Ovary (tissue), 9 donors: Measurements from ENCODE around the gene MAG. TPM values are rescaled to one million over a fixed set of nuclear protein-coding genes. Genes with fewer than 3 reads are reported as not detected.

Source experiments
- DNase-seq, 5 donors: peaks; one replicate each; pipeline ENCODE4 v3.0.0-alpha.2; 2019 to 2020
- H3K27ac ChIP-seq, 2 donors: fragments of 200-600 bp; one replicate each; pipeline versions ENCODE4 v1.5.1 to v1.8.0; 2019 to 2022
- H3K27me3 ChIP-seq: fragments of 200-600 bp; one replicate; pipeline ENCODE4 v1.8.0; 2022
- H3K36me3 ChIP-seq: fragments of 200-600 bp; sonication (generic); one replicate; pipeline ENCODE4 v1.5.1; 2019
- H3K4me1 ChIP-seq: one replicate; pipeline ENCODE4 v1.8.1; 2013; ENCODE audit warnings: mild to moderate bottlenecking, moderate library complexity; ENCODE audit not compliant: insufficient read depth
- H3K4me3 ChIP-seq: fragments of 200-600 bp; sonication (generic); one replicate; pipeline ENCODE4 v1.5.1; 2017
- H3K9me3 ChIP-seq, 2 donors: fragments of 200-600 bp in 1 of 2; sonication (generic) in 1 of 2; one replicate each; pipeline versions ENCODE4 v1.5.1 to v1.8.1; 2013 to 2019; ENCODE audit warnings: mild to moderate bottlenecking in 1 of 2, moderate library complexity in 1 of 2
- CTCF ChIP-seq, 3 donors: fragments of 450-650 bp in 2 of 3; fragments of 200-600 bp in 1 of 3; IDR thresholded peaks; one replicate each; pipeline versions ENCODE4 v1.5.1 to v1.8.0; 2016 to 2022; ENCODE audit warnings: antibody characterized with exemption in 3 of 3, mild to moderate bottlenecking in 1 of 3
- EP300 ChIP-seq: sonication (generic); formaldehyde crosslinking; IDR thresholded peaks from one replicate; pipeline ENCODE4 v1.6.1; 2017; ENCODE audit warnings: antibody characterized with exemption
- POLR2A ChIP-seq: fragments of 450-650 bp; IDR thresholded peaks from one replicate; pipeline ENCODE4 v1.6.1; 2017; ENCODE audit warnings: antibody characterized with exemption, mild to moderate bottlenecking, moderate library complexity
- WGBS, 3 donors: extraction: QIAGEN DNeasy Blood & Tissue Kit in 1 of 3; methylation state at CpG; one replicate each; pipeline versions ENCODE4 v1.1.5 to v1.1.7; 2013 to 2017; 5-methylcytosine and 5-hydroxymethylcytosine counted together
- intact Hi-C, 4 donors: fragments of 100-400 bp; cut with DNase I; formaldehyde crosslinking; loops; one replicate each; pipeline versions ENCODE4 v1.11.0 to v1.15.1; 2022 to 2023
- polyA plus RNA-seq, 2 donors: library from polyadenylated mRNA; stranded (reverse); fragments of 200-250 nt in 1 of 2; fragments of 350-450 nt in 1 of 2; fragmentation: Illumina TruSeq in 1 of 2; extraction: RNeasy Lipid Tissue Mini Kit (QIAGEN cat#74804) in 1 of 2; gene quantifications; one replicate each; pipeline ENCODE4 v1.2.3, GENCODE V29; 2013 to 2014
- total RNA-seq, 7 donors: library from RNA; depleted of rRNA in 2 of 7; stranded (reverse); fragments of >200 nt in 2 of 7; fragmentation: NEBNext Ultra II Directional in 3 of 7; extraction: Animal tissue kit (Norgen Biotek cat#: 25700) in 3 of 7; gene quantifications; one replicate each; pipeline versions ENCODE4 v1.1.0 to v1.2.4, GENCODE V29; 2016 to 2023
- donor health status: DM: no; HTN: no; CAD: no; lungs with moderate emphysema.
- donor health status: DM: no; HTN: no; CAD: no.
- donor health status: Bipolar disorder and iron deficiency.
- donor health status: DM: yes; HTN: yes; CAD: no.
- donor health status: DM: no; HTN: no; CAD: no.
- donor health status: DM: yes; HTN: yes; CAD: no.

Gene MAG
- total and polyA plus RNA-seq, 9 donors, result 1.1 to 146 (median 94.2) TPM

- WGBS, 3 donors, result 73 to 81% (median 76%) methylated on average over 14 of the region's 14 CpGs
- H3K27ac ChIP-seq, result peak overlapping the region in 1 of 2 donors; percentile 31
- H3K4me3 ChIP-seq, result no peak overlapping the region
- H3K9me3 ChIP-seq, result no peaks in the 10 kb centered on the region
- DNase-seq, result no peak
- peaks cover 3% of the 10 kb centered on the region for H3K4me1 ChIP-seq
- no peaks in the 10 kb centered on the region for H3K27me3 ChIP-seq
- intact Hi-C loops, result loop anchor here in 3 of 4 donors (5.0 to 10.0 kb wide), 6 partner anchors 34 to 219 kb away; partner anchors contain the start of genes FFAR1 (in 2 of the 3) and KRTDAP (in 1 of the 3)
- H3K36me3 ChIP-seq, result no peaks in the 10 kb centered on the region
- TF ChIP-seq EP300 (no peak), CTCF (IDR thresholded peaks at IDR 0.05) (no peak), POLR2A (no peak)
These were observed 18.2 kb upstream of the MAG start for GRCh38 chr19:35273686-35274259.

- no peaks in the 10 kb centered on the region for H3K27me3 ChIP-seq
- H3K9me3 ChIP-seq, result no peaks in the 10 kb centered on the region
- no peak overlapping the region for H3K4me3 ChIP-seq
- no peak for TF ChIP-seq POLR2A
- TF ChIP-seq EP300, result no peak
- no peak for TF ChIP-seq CTCF (IDR thresholded peaks at IDR 0.05)
- H3K4me1 ChIP-seq, result peaks cover 7% of the 10 kb centered on the region
- intact Hi-C loops, result loop anchor here in 3 of 4 donors (5.0 to 10.0 kb wide), 6 partner anchors 33 to 218 kb away; partner anchors contain the start of genes FFAR1 (in 2 of the 3) and KRTDAP (in 1 of the 3)
- H3K27ac ChIP-seq, result no peak overlapping the region
- no peaks in the 10 kb centered on the region for H3K36me3 ChIP-seq
- WGBS, 3 donors, result 88 to 91% (median 90%) methylated on average over 5 of the region's 5 CpGs
- DNase-seq, result no peak
These were observed 17.6 kb upstream of the MAG start for GRCh38 chr19:35274323-35274722.

- Histone ChIP-seq H3K4me3 (no peak overlapping the region), H3K4me1 (peaks cover 21% of the 10 kb centered on the region), H3K36me3 (no peaks in the 10 kb centered on the region), H3K27ac (peak overlapping the region in 1 of 2 donors; percentile 87), H3K9me3 (no peaks in the 10 kb centered on the region), H3K27me3 (no peaks in the 10 kb centered on the region)
- TF ChIP-seq EP300 (no peak), CTCF (IDR thresholded peaks at IDR 0.05) (no peak), POLR2A (no peak)
- WGBS, 3 donors, result 90 to 91% (median 91%) methylated on average over 28 of the region's 28 CpGs
- no peak for DNase-seq
- intact Hi-C loops, result loop anchor here in 1 of 4 donors (10.0 kb wide), 1 partner anchor 68 kb away; the partner anchor contains the start of gene FFAR1
These were observed 15.2 kb upstream of the MAG start for GRCh38 chr19:35276706-35277281.

GRCh38 chr19:35278578-35279284 lies 13.2 kb upstream of the MAG start:
- peak; percentile 72 to 87 (median 84) for DNase-seq
- Histone ChIP-seq H3K9me3 (no peaks in the 10 kb centered on the region), H3K36me3 (no peaks in the 10 kb centered on the region), H3K27me3 (no peaks in the 10 kb centered on the region), H3K27ac (peak overlapping the region; percentile 44 to 87), H3K4me3 (no peak overlapping the region), H3K4me1 (peaks cover 19% of the 10 kb centered on the region)
- no peak for TF ChIP-seq EP300
- TF ChIP-seq CTCF (IDR thresholded peaks at IDR 0.05), result no peak
- TF ChIP-seq POLR2A, result no peak
- 14 to 47% (median 22%) methylated on average over 41 to 45 of the region's 45 CpGs for WGBS, 3 donors
- intact Hi-C loops, result loop anchor here in 2 of 4 donors (2.0 to 10.0 kb wide), 2 partner anchors 28 to 66 kb away; partner anchors contain the start of gene FFAR1 (in 1 of the 2)
